MCF 10A (cell line): ENCODE measurements around the gene TANC1. TPM values are rescaled to one million over a fixed set of nuclear protein-coding genes. Genes with fewer than 3 reads are reported as not detected.

ENCODE experiments used
- BruUV-seq: library from RNA; stranded (reverse); fragments of 400-500 nt; replicated peaks from 2 replicates; lab custom pipeline; 2021; lab: Mats Ljungman, UMichigan
- CTCF ChIA-PET: fragments of 300-600 bp; sonication (Branson Sonifier 250); formaldehyde crosslinking; extraction: SDS; loops from one replicate; lab custom pipeline; 2021; ENCODE audit warnings: antibody characterized with exemption, inconsistent platforms; lab: Yijun Ruan, JAX
- POLR2A ChIA-PET: fragments of 300-600, 350-650 bp; sonication (Branson Sonifier 250); formaldehyde crosslinking; extraction: SDS; loops from one replicate; lab custom pipeline; 2020; ENCODE audit warnings: antibody characterized with exemption, inconsistent platforms; lab: Yijun Ruan, JAX
- DNase-seq: peaks from one replicate; pipeline ENCODE4 v3.0.0-alpha.2; 2018; ENCODE audit not compliant: unreplicated experiment
- H3K27ac Mint-ChIP-seq: one replicate; pipeline ENCODE4 v1.8.0; 2022; ENCODE audit warnings: mild to moderate bottlenecking, low read depth, mixed read lengths; ENCODE audit not compliant: unreplicated experiment
- H3K27me3 Mint-ChIP-seq: one replicate; pipeline ENCODE4 v1.8.0; 2022; ENCODE audit warnings: mixed read lengths; ENCODE audit not compliant: insufficient read depth, unreplicated experiment
- H3K36me3 Mint-ChIP-seq: one replicate; pipeline ENCODE4 v1.8.0; 2022; ENCODE audit warnings: mild to moderate bottlenecking, moderate library complexity, mixed read lengths; ENCODE audit not compliant: insufficient read depth, unreplicated experiment
- H3K4me1 Mint-ChIP-seq: one replicate; pipeline ENCODE4 v1.8.0; 2022; ENCODE audit warnings: mixed read lengths; ENCODE audit not compliant: insufficient read depth, unreplicated experiment
- H3K4me3 Mint-ChIP-seq: one replicate; pipeline ENCODE4 v1.8.0; 2022; ENCODE audit warnings: mild to moderate bottlenecking, moderate library complexity, mixed read lengths; ENCODE audit not compliant: unreplicated experiment
- H3K9me3 Mint-ChIP-seq: one replicate; pipeline ENCODE4 v1.8.0; 2022; ENCODE audit warnings: mixed read lengths; ENCODE audit not compliant: unreplicated experiment
- intact Hi-C: fragments of 100-400 bp; cut with micrococcal nuclease; formaldehyde crosslinking; loops from 2 replicates; pipeline ENCODE4 v1.14.1; 2022
- total RNA-seq: library from RNA; stranded (reverse); gene quantifications from 2 replicates; pipeline ENCODE4 v1.2.3, GENCODE V29; 2022
- TF ChIP-seq, protein P1 (sequence below): fragments of 200-600 bp; IDR thresholded peaks from one replicate; pipeline ENCODE4 v1.8.0; 2022; ENCODE audit warnings: antibody characterized with exemption, mild to moderate bottlenecking; ENCODE audit not compliant: unreplicated experiment

The TANC1 gene
- total RNA-seq, 1 experiment from 2014 or later, result 35.3 TPM

DNA sequence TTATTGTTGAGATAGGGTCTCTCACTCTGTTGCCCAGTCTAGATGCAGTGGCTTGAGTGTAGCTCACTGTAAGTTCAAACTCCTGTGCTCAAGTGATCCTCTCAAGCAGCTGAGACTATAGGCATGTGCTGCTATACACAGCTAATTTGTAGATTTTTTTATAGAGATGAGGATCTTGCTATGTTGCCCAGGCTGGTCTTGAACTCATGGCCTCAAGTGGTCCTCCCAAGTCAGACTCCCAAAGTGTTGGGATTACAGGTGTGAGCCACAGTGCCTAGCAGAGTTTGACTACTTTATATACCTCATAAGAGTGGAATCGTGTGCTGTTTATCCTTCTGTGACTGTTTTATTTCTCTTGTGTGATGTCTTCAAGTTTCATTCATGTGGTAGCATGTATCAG lies 60.3 kb downstream of the TANC1 start:
- TF ChIP-seq, protein P1, sequence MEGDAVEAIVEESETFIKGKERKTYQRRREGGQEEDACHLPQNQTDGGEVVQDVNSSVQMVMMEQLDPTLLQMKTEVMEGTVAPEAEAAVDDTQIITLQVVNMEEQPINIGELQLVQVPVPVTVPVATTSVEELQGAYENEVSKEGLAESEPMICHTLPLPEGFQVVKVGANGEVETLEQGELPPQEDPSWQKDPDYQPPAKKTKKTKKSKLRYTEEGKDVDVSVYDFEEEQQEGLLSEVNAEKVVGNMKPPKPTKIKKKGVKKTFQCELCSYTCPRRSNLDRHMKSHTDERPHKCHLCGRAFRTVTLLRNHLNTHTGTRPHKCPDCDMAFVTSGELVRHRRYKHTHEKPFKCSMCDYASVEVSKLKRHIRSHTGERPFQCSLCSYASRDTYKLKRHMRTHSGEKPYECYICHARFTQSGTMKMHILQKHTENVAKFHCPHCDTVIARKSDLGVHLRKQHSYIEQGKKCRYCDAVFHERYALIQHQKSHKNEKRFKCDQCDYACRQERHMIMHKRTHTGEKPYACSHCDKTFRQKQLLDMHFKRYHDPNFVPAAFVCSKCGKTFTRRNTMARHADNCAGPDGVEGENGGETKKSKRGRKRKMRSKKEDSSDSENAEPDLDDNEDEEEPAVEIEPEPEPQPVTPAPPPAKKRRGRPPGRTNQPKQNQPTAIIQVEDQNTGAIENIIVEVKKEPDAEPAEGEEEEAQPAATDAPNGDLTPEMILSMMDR, result no peak
- Mint-ChIP-seq H3K27ac (no peak overlapping the region), H3K36me3 (peaks cover 14% of the 10 kb centered on the region), H3K4me3 (no peak overlapping the region), H3K9me3 (no peaks in the 10 kb centered on the region), H3K27me3 (no peaks in the 10 kb centered on the region), H3K4me1 (peaks cover 36% of the 10 kb centered on the region)
- ChIA-PET POLR2A (interaction anchor here (1.2 to 1.3 kb wide), 2 partner anchors 22 to 75 kb away, joined by 4 to 5 read pairs; no protein-coding TSS in a partner anchor), CTCF (interaction anchor here (0.7 to 1.8 kb wide), 2 partner anchors 90 to 127 kb away, joined by 3 to 8 read pairs; no protein-coding TSS in a partner anchor)
- BruUV-seq, result no TSS peak
- intact Hi-C loops, result no loop called here
- no peak for DNase-seq

DNA sequence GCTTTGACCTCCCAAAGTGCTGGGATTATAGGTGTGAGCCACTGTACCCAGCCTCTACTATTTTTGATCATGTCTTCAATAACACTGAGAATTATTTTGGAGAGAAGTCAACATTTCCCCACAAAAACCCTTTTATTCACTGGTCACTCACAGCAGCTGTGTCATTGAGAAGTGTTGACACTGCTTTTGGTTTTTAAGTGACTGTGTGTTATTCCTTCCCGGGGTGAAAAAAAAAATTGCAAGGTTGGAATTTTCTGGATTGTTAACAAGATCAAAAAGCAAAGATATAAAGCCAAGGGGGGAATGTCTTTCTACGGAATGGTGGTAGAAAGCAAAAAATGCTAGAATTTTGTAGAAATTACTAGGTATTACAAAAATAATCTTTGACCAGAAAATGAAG lies 61.5 kb downstream of the TANC1 start:
- peaks cover 33% of the 10 kb centered on the region for H3K4me1 Mint-ChIP-seq
- ChIA-PET POLR2A (interaction anchor here (1.1 to 2.4 kb wide), 2 partner anchors 57 to 89 kb away, joined by 3 to 7 read pairs; no protein-coding TSS in a partner anchor), CTCF (interaction anchor here (0.6 to 3.5 kb wide), 8 partner anchors 11 to 145 kb away, joined by 3 to 16 read pairs (median 4); no protein-coding TSS in a partner anchor)

DNA sequence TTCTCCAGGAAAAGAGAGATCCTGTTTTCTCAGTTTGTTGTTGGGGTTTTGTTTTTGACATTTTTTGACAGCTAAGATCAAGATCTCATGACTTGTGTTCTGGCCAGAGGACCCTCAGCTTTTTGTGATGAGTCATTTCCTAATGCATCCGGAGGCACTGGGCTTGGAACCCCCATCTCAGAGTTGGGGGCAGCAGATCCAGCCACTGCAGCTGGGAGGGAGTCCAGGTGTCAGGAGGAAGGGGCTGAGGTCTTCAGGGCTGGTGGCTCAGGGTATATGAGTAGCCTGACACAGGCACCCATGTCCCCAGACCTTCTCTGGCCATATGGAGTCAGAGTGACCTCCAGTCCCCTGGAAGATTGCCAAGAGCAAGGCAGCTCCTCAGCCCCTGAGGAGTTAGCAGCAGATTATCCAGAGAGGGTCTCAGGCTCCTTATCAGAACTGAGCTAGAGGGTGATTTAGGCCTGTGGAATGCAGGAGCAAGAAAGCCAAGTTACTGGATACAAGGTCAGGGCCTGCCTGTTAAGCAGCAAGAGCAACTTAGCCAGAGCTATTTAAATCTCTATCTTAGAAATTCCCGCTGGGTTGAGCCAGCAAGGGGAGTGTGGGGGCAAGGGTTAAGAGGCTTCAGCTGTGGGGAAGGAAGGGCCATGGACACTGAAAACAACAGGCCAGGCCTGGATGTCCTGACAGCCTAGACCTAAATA lies 62.4 kb downstream of the TANC1 start:
- BruUV-seq, result no TSS peak
- peaks cover 27% of the 10 kb centered on the region for H3K36me3 Mint-ChIP-seq
- peak; percentile 31 for DNase-seq
- CTCF ChIA-PET, result interaction anchor here (0.6 to 3.5 kb wide), 10 partner anchors 10 to 145 kb away, joined by 3 to 16 read pairs (median 3); no protein-coding TSS in a partner anchor
- TF ChIP-seq, protein P1, result no peak
- intact Hi-C loops, result loop anchor here (5.0 kb wide), 1 partner anchor 59 kb away; no protein-coding TSS in a partner anchor
- H3K27me3 Mint-ChIP-seq, result no peaks in the 10 kb centered on the region
- POLR2A ChIA-PET, result interaction anchor here (1.0 to 2.4 kb wide), 6 partner anchors 10 to 88 kb away, joined by 3 to 7 read pairs (median 4); no protein-coding TSS in a partner anchor
- H3K9me3 Mint-ChIP-seq, result no peaks in the 10 kb centered on the region
- no peak overlapping the region for H3K4me3 Mint-ChIP-seq
- peak overlapping the region; percentile 69 for H3K27ac Mint-ChIP-seq
- peaks cover 32% of the 10 kb centered on the region for H3K4me1 Mint-ChIP-seq

More for the DNA sequence above, 61.5 kb downstream of the TANC1 start:
- H3K27ac Mint-ChIP-seq, result no peak overlapping the region
- no peaks in the 10 kb centered on the region for H3K27me3 Mint-ChIP-seq
- intact Hi-C loops, result loop anchor here (5.0 kb wide), 1 partner anchor 58 kb away; no protein-coding TSS in a partner anchor
- no TSS peak for BruUV-seq
- H3K9me3 Mint-ChIP-seq, result no peaks in the 10 kb centered on the region
- DNase-seq, result no peak
- TF ChIP-seq, protein P1, result no peak
- no peak overlapping the region for H3K4me3 Mint-ChIP-seq
- peaks cover 24% of the 10 kb centered on the region for H3K36me3 Mint-ChIP-seq

- Mint-ChIP-seq H3K27ac (no peak overlapping the region), H3K27me3 (no peaks in the 10 kb centered on the region), H3K4me3 (no peak overlapping the region), H3K36me3 (peaks cover 27% of the 10 kb centered on the region), H3K4me1 (peaks cover 35% of the 10 kb centered on the region), H3K9me3 (no peaks in the 10 kb centered on the region)
- ChIA-PET CTCF (interaction anchor here (0.5 to 3.5 kb wide), 6 partner anchors 32 to 674 kb away, joined by 3 to 16 read pairs (median 6); no protein-coding TSS in a partner anchor), POLR2A (interaction anchor here (0.6 to 2.4 kb wide), 3 partner anchors 10 to 59 kb away, joined by 3 to 7 read pairs (median 6); no protein-coding TSS in a partner anchor)
- BruUV-seq, result no TSS peak
- TF ChIP-seq, protein P1, result no peak
- DNase-seq, result no peak
- intact Hi-C loops, result loop anchor here (5.0 kb wide), 1 partner anchor 60 kb away; no protein-coding TSS in a partner anchor
Measured at GRCh38 chr2:159032146-159032545, 63.7 kb downstream of the TANC1 start.
